Sigmoid colon (tissue), 7 donors: Measurements from ENCODE around the gene PADI2. TPM values are rescaled to one million over a fixed set of nuclear protein-coding genes. Genes with fewer than 3 reads are reported as not detected.
A peak's percentile ranks its signal among the peaks of the same experiment; 100 is the strongest.

ENCODE experiments used
- DNase-seq: peaks from one replicate; pipeline ENCODE4 v3.0.0-alpha.2; 2019
- H3K27ac ChIP-seq, 4 donors: fragments of 200-600 bp; sonication (generic); one replicate each; pipeline ENCODE4 v1.5.1; 2016 to 2019; ENCODE audit warnings: mild to moderate bottlenecking in 1 of 4
- H3K27me3 ChIP-seq, 3 donors: fragments of 200-600 bp; sonication (generic); one replicate each; pipeline ENCODE4 v1.5.1; 2019; ENCODE audit warnings: mild to moderate bottlenecking in 1 of 3
- H3K36me3 ChIP-seq, 4 donors: fragments of 200-600 bp; sonication (generic); one replicate each; pipeline ENCODE4 v1.5.1; 2016 to 2019
- H3K4me1 ChIP-seq, 4 donors: fragments of 200-600 bp; sonication (generic); one replicate each; pipeline ENCODE4 v1.5.1; 2017 to 2019
- H3K4me3 ChIP-seq, 4 donors: fragments of 200-600 bp; sonication (generic); one replicate each; pipeline ENCODE4 v1.5.1; 2017 to 2019; ENCODE audit warnings: mild to moderate bottlenecking in 2 of 4, moderate library complexity in 1 of 4
- H3K9me3 ChIP-seq, 4 donors: fragments of 200-600 bp in 3 of 4; sonication (generic) in 3 of 4; one replicate each; pipeline versions ENCODE4 v1.5.1 to v1.6.1; 2013 to 2019
- CTCF ChIP-seq, 4 experiments: fragments of 450-650 bp in 3 of 4; fragments of 200-600 bp in 1 of 4; IDR thresholded peaks; one replicate each; pipeline ENCODE4 v1.5.1; 2016 to 2019; ENCODE audit warnings: antibody characterized with exemption in 4 of 4, mild to moderate bottlenecking in 3 of 4, moderate library complexity in 2 of 4
- EP300 ChIP-seq, 4 donors: sonication (generic); formaldehyde crosslinking; IDR thresholded peaks; one replicate each; pipeline ENCODE4 v1.6.1; 2017; ENCODE audit warnings: antibody characterized with exemption in 4 of 4
- POLR2A ChIP-seq, 2 donors: fragments of 450-650 bp; IDR thresholded peaks; one replicate each; pipeline ENCODE4 v1.6.1; 2016; ENCODE audit warnings: antibody characterized with exemption in 2 of 2, mild to moderate bottlenecking in 2 of 2, moderate library complexity in 2 of 2
- POLR2AphosphoS5 ChIP-seq, 4 donors: sonication (generic); formaldehyde crosslinking; IDR thresholded peaks; one replicate each; pipeline ENCODE4 v1.6.1; 2017; ENCODE audit warnings: antibody characterized with exemption in 4 of 4
- WGBS, 2 donors: extraction: QIAGEN DNeasy Blood & Tissue Kit; methylation state at CpG; one replicate each; pipeline ENCODE4 v1.1.7; 2013; 5-methylcytosine and 5-hydroxymethylcytosine counted together
- intact Hi-C: fragments of 100-400 bp; cut with DNase I; formaldehyde crosslinking; loops from one replicate; pipeline ENCODE4 v1.15.1; 2023
- polyA plus RNA-seq, 3 donors: library from polyadenylated mRNA; stranded (reverse); fragments of 200-250 nt; gene quantifications; one replicate each; pipeline ENCODE4 v1.2.3, GENCODE V29; 2013
- total RNA-seq, 4 donors: library from RNA; depleted of rRNA; stranded (reverse); fragments of >200 nt; gene quantifications; one replicate each; pipeline ENCODE4 v1.1.0, GENCODE V29; 2016
- donor health status: healthy with polysubstance abuse.
- donor health status: Bipolar disorder and iron deficiency.
- donor health status: healthy.

PADI2 gene
- total and polyA plus RNA-seq, 7 donors = 0.27 to 169 (median 1.1) TPM

- 30 to 71% methylated on average over 5 of the region's 5 CpGs for WGBS, 2 donors
- H3K27me3 ChIP-seq = no peaks in the 10 kb centered on the region
- TF ChIP-seq POLR2AphosphoS5 (IDR thresholded peaks at IDR 0.05) (peak in 1 of 4 donors; percentile 43), CTCF (IDR thresholded peaks at IDR 0.05) (no peak)
- H3K9me3 ChIP-seq = no peaks in the 10 kb centered on the region
- H3K27ac ChIP-seq = peak overlapping the region in 2 of 4 donors; percentile 44 to 45
- intact Hi-C loops = loop anchor here (10.0 kb wide), 2 partner anchors 206 to 276 kb away; no protein-coding TSS in a partner anchor
- no peaks in the 10 kb centered on the region for H3K36me3 ChIP-seq
- DNase-seq = no peak
- H3K4me1 ChIP-seq = peaks cover 0 to 13% (median 3%) of the 10 kb centered on the region in 4 donors
- H3K4me3 ChIP-seq = no peak overlapping the region
Observed at GRCh38 chr1:17128361-17128760, 9.1 kb upstream of the PADI2 start.

GRCh38 chr1:17125756-17126237 lies 6.5 kb upstream of the PADI2 start:
- TF ChIP-seq POLR2A (IDR thresholded peaks at IDR 0.05) = no peak
- TF ChIP-seq CTCF (IDR thresholded peaks at IDR 0.05) = peak; percentile 67 to 97 (median 92)
- H3K4me3 ChIP-seq = no peak overlapping the region
- H3K27ac ChIP-seq = no peak overlapping the region
- intact Hi-C loops = loop anchor here (1.0 to 10.0 kb wide), 3 partner anchors 112 to 279 kb away; no protein-coding TSS in a partner anchor
- WGBS, 2 donors = 15 to 21% methylated on average over 16 of the region's 16 CpGs
- H3K36me3 ChIP-seq = no peaks in the 10 kb centered on the region
- no peaks in the 10 kb centered on the region for H3K9me3 ChIP-seq
- no peaks in the 10 kb centered on the region for H3K27me3 ChIP-seq
- DNase-seq = peak; percentile 87
- H3K4me1 ChIP-seq = peaks cover 0 to 23% (median 7%) of the 10 kb centered on the region in 4 donors

- DNase-seq = no peak
- H3K4me3 ChIP-seq = no peak overlapping the region
- TF ChIP-seq CTCF (IDR thresholded peaks at IDR 0.05) = no peak
- no peak for TF ChIP-seq POLR2AphosphoS5 (IDR thresholded peaks at IDR 0.05)
- TF ChIP-seq POLR2A (IDR thresholded peaks at IDR 0.05) = no peak
- TF ChIP-seq EP300 (IDR thresholded peaks at IDR 0.05) = no peak
- peaks cover 12 to 13% (median 12%) of the 10 kb centered on the region in 3 donors for H3K27me3 ChIP-seq
- peaks cover 0 to 31% (median 16%) of the 10 kb centered on the region in 4 donors for H3K4me1 ChIP-seq
- H3K27ac ChIP-seq = no peak overlapping the region
- no peaks in the 10 kb centered on the region for H3K9me3 ChIP-seq
- intact Hi-C loops = loop anchor here (10.0 kb wide), 2 partner anchors 211 to 281 kb away; no protein-coding TSS in a partner anchor
- H3K36me3 ChIP-seq = no peaks in the 10 kb centered on the region
- WGBS, 2 donors = 72 to 79% methylated on average over 14 of the region's 14 CpGs
Observed at GRCh38 chr1:17123196-17124045, 4.2 kb upstream of the PADI2 start.

GRCh38 chr1:17122521-17123164 lies 3.4 kb upstream of the PADI2 start:
- H3K27me3 ChIP-seq = peaks cover 18 to 20% (median 19%) of the 10 kb centered on the region in 3 donors
- no peaks in the 10 kb centered on the region for H3K36me3 ChIP-seq
- TF ChIP-seq POLR2A (IDR thresholded peaks at IDR 0.05) = no peak
- TF ChIP-seq POLR2AphosphoS5 (IDR thresholded peaks at IDR 0.05) = no peak
- no peak for TF ChIP-seq CTCF (IDR thresholded peaks at IDR 0.05)
- no peak for TF ChIP-seq EP300 (IDR thresholded peaks at IDR 0.05)
- no peak for DNase-seq
- no peaks in the 10 kb centered on the region for H3K9me3 ChIP-seq
- peaks cover 0 to 28% (median 16%) of the 10 kb centered on the region in 4 donors for H3K4me1 ChIP-seq
- peak overlapping the region in 1 of 4 donors; percentile 8 for H3K27ac ChIP-seq
- intact Hi-C loops = loop anchor here (10.0 kb wide), 2 partner anchors 212 to 282 kb away; no protein-coding TSS in a partner anchor
- WGBS, 2 donors = 19 to 37% methylated on average over 9 of the region's 9 CpGs
- H3K4me3 ChIP-seq = no peak overlapping the region
